ENCODE data around the gene GPR32.

DNA sequence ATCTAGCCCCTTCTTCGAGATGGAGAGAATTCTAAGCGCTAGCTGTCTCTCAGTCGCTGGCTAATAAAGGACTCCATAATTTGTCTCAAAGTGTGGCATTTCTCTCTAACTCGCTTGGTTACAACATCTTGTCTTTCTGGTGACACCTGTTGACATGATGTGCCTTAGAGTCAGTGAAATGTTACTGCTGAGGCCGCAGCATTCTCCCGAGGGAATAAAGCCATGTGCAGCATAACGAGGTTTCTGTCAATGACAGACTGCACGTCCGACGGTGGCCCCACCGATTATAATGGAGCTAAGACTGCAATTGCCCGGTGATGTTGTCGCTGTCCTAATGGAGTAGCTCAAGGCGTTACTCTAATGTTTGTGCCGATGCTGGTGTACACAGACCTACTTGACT lies 20.3 kb upstream of the GPR32 start:
- TF ChIP-seq, protein P1, sequence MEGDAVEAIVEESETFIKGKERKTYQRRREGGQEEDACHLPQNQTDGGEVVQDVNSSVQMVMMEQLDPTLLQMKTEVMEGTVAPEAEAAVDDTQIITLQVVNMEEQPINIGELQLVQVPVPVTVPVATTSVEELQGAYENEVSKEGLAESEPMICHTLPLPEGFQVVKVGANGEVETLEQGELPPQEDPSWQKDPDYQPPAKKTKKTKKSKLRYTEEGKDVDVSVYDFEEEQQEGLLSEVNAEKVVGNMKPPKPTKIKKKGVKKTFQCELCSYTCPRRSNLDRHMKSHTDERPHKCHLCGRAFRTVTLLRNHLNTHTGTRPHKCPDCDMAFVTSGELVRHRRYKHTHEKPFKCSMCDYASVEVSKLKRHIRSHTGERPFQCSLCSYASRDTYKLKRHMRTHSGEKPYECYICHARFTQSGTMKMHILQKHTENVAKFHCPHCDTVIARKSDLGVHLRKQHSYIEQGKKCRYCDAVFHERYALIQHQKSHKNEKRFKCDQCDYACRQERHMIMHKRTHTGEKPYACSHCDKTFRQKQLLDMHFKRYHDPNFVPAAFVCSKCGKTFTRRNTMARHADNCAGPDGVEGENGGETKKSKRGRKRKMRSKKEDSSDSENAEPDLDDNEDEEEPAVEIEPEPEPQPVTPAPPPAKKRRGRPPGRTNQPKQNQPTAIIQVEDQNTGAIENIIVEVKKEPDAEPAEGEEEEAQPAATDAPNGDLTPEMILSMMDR (IDR thresholded peaks at IDR 0.05) = no peak
- no peak for TF ChIP-seq EZH2 (IDR thresholded peaks at IDR 0.05)

Measured in neural progenitor cell (in vitro differentiated cells).